SK-N-SH treated with all-trans-retinoic acid at 6 μM for 48 hours (cell line): ENCODE measurements around the gene TP53INP2.

Experiments
- ATAC-seq: fragments of 200-7000 bp; cut with Tn5 transposase; 3 replicates; pipeline ENCODE4 v1.9.1; 2020; ENCODE audit warnings: mild to moderate bottlenecking, moderate library complexity
- ARNTL ChIP-seq: fragments of 450-650 bp; formaldehyde crosslinking; IDR thresholded peaks from 2 replicates; pipeline ENCODE4 v1.5.0; 2020; ENCODE audit warnings: low read depth, mild to moderate bottlenecking, moderate library complexity, borderline replicate concordance
- BACH2 ChIP-seq: fragments of 250-450 bp; sonication (Bioruptor Pico); IDR thresholded peaks from 2 replicates; pipeline ENCODE4 v1.9.0; 2021; ENCODE audit warnings: mild to moderate bottlenecking, borderline replicate concordance
- CSDC2 ChIP-seq: fragments of 250-450 bp; sonication (Bioruptor Pico); IDR thresholded peaks from 2 replicates; pipeline ENCODE4 v1.5.0; 2020; ENCODE audit warnings: mild to moderate bottlenecking, moderate library complexity
- ESRRG ChIP-seq: fragments of 250-450 bp; sonication (Bioruptor Pico); IDR thresholded peaks from 2 replicates; pipeline ENCODE4 v1.6.1; 2021; ENCODE audit warnings: mild to moderate bottlenecking
- GLIS3 ChIP-seq: fragments of 250-450 bp; sonication (Bioruptor Pico); IDR thresholded peaks from 2 replicates; pipeline ENCODE4 v1.5.0; 2020; ENCODE audit warnings: mild to moderate bottlenecking, moderate library complexity
- ISL1 ChIP-seq: fragments of 250-450 bp; sonication (Bioruptor Pico); IDR thresholded peaks from 2 replicates; pipeline ENCODE4 v2.1.2; 2022; ENCODE audit warnings: mild to moderate bottlenecking, moderate library complexity
- OSR1 ChIP-seq: fragments of 250-450 bp; sonication (Bioruptor Pico); IDR thresholded peaks from 2 replicates; pipeline ENCODE4 v1.8.0; 2022; ENCODE audit warnings: moderate library complexity, mild to moderate bottlenecking, inconsistent platforms
- PPARA ChIP-seq: fragments of 250-450 bp; sonication (Bioruptor Pico); IDR thresholded peaks from 2 replicates; pipeline ENCODE4 v1.5.0; 2020; ENCODE audit warnings: mild to moderate bottlenecking, borderline replicate concordance
- RARB ChIP-seq: fragments of 250-450 bp; sonication (Bioruptor Pico); IDR thresholded peaks from 2 replicates; pipeline ENCODE4 v1.8.0; 2021; ENCODE audit warnings: mild to moderate bottlenecking, moderate library complexity
- SNAI2 ChIP-seq: fragments of 250-450 bp; sonication (Bioruptor Pico); IDR thresholded peaks from 2 replicates; pipeline ENCODE4 v1.5.0; 2020; ENCODE audit warnings: mild to moderate bottlenecking, moderate library complexity
- TCF4 ChIP-seq: fragments of 250-450 bp; sonication (Bioruptor Pico); IDR thresholded peaks from 2 replicates; pipeline ENCODE4 v1.8.0; 2021; ENCODE audit warnings: mild to moderate bottlenecking, moderate library complexity, borderline replicate concordance
- TOX ChIP-seq: fragments of 250-450 bp; sonication (Bioruptor Pico); IDR thresholded peaks from 2 replicates; pipeline ENCODE4 v1.8.0; 2021; ENCODE audit warnings: mild to moderate bottlenecking, moderate library complexity, borderline replicate concordance
- ZFP3 ChIP-seq: fragments of 250-450 bp; sonication (Bioruptor Pico); IDR thresholded peaks from 2 replicates; pipeline ENCODE4 v1.5.0; 2020; ENCODE audit warnings: mild to moderate bottlenecking, moderate library complexity
- ZFP30 ChIP-seq: fragments of 450-650 bp; formaldehyde crosslinking; IDR thresholded peaks from 2 replicates; pipeline ENCODE4 v1.5.0; 2022; ENCODE audit warnings: mild to moderate bottlenecking, moderate library complexity
- ZNF565 ChIP-seq: fragments of 450-650 bp; formaldehyde crosslinking; conservative IDR thresholded peaks from 2 replicates; pipeline ENCODE4 v1.5.0; 2020; ENCODE audit warnings: low read depth, mild to moderate bottlenecking, moderate library complexity
- ZNF70 ChIP-seq: fragments of 450-650 bp; formaldehyde crosslinking; IDR thresholded peaks from 2 replicates; pipeline ENCODE4 v1.5.0; 2020; ENCODE audit warnings: mild to moderate bottlenecking, moderate library complexity
- ZNF8 ChIP-seq: fragments of 450-650 bp; formaldehyde crosslinking; IDR thresholded peaks from 2 replicates; pipeline ENCODE4 v1.5.0; 2020; ENCODE audit warnings: mild to moderate bottlenecking, moderate library complexity
- TF ChIP-seq, protein P1 (sequence below): fragments of 250-450 bp; sonication (Bioruptor Pico); IDR thresholded peaks from 2 replicates; pipeline ENCODE4 v1.5.1; 2021; ENCODE audit warnings: mild to moderate bottlenecking, moderate library complexity
- TF ChIP-seq, protein P2 (sequence below): fragments of 250-450 bp; sonication (Bioruptor Pico); IDR thresholded peaks from 2 replicates; pipeline ENCODE4 v1.8.0; 2020; ENCODE audit warnings: mild to moderate bottlenecking, moderate library complexity, borderline replicate concordance
- TF ChIP-seq, protein P3 (sequence below): fragments of 250-450 bp; sonication (Bioruptor Pico); IDR thresholded peaks from 2 replicates; pipeline ENCODE4 v1.5.1; 2020; ENCODE audit warnings: low read depth, mild to moderate bottlenecking, moderate library complexity
- TF ChIP-seq, protein P4 (sequence below): fragments of 250-450 bp; sonication (Bioruptor Pico); IDR thresholded peaks from 2 replicates; pipeline ENCODE4 v1.5.0; 2020; ENCODE audit warnings: mild to moderate bottlenecking, moderate library complexity

The TP53INP2 gene

DNA sequence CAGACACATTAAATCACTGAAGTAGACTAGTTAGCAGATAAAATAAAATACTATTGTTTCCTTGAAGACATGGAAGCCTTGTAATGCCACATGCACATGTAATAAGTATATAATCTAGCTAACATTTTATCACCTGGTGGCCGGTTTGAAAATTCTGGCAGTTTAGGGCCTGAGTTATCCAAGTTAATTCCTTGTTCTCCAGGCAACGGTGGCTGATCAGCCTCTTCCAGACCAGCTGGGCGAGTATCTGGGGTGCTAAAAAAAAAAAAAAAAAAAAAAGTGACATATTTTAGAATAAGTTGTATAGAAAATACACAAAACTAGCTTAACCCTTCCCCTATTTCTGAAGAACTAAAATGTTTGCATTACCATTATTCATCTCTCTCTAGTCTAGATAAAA, 42.5 kb downstream of the TP53INP2 start:
- TF ChIP-seq TCF4 (CRISPR knock-in tag) (no peak), ZNF70 (CRISPR knock-in tag) (no peak), ZNF8 (CRISPR knock-in tag) (no peak), RARB (CRISPR knock-in tag) (no peak), BACH2 (CRISPR knock-in tag) (no peak), TOX (CRISPR knock-in tag) (no peak), CSDC2 (CRISPR knock-in tag) (no peak), ARNTL (CRISPR knock-in tag) (no peak), ZFP3 (CRISPR knock-in tag) (no peak), OSR1 (no peak), PPARA (CRISPR knock-in tag) (no peak), ZNF565 (CRISPR knock-in tag) (no peak), ZFP30 (CRISPR knock-in tag) (no peak), ESRRG (no peak), GLIS3 (no peak), SNAI2 (CRISPR knock-in tag) (no peak)
- TF ChIP-seq, protein P1, sequence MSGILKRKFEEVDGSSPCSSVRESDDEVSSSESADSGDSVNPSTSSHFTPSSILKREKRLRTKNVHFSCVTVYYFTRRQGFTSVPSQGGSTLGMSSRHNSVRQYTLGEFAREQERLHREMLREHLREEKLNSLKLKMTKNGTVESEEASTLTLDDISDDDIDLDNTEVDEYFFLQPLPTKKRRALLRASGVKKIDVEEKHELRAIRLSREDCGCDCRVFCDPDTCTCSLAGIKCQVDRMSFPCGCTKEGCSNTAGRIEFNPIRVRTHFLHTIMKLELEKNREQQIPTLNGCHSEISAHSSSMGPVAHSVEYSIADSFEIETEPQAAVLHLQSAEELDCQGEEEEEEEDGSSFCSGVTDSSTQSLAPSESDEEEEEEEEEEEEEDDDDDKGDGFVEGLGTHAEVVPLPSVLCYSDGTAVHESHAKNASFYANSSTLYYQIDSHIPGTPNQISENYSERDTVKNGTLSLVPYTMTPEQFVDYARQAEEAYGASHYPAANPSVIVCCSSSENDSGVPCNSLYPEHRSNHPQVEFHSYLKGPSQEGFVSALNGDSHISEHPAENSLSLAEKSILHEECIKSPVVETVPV (CRISPR knock-in tag) = no peak
- TF ChIP-seq, protein P2, sequence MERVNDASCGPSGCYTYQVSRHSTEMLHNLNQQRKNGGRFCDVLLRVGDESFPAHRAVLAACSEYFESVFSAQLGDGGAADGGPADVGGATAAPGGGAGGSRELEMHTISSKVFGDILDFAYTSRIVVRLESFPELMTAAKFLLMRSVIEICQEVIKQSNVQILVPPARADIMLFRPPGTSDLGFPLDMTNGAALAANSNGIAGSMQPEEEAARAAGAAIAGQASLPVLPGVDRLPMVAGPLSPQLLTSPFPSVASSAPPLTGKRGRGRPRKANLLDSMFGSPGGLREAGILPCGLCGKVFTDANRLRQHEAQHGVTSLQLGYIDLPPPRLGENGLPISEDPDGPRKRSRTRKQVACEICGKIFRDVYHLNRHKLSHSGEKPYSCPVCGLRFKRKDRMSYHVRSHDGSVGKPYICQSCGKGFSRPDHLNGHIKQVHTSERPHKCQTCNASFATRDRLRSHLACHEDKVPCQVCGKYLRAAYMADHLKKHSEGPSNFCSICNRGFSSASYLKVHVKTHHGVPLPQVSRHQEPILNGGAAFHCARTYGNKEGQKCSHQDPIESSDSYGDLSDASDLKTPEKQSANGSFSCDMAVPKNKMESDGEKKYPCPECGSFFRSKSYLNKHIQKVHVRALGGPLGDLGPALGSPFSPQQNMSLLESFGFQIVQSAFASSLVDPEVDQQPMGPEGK = no peak
- TF ChIP-seq, protein P3, sequence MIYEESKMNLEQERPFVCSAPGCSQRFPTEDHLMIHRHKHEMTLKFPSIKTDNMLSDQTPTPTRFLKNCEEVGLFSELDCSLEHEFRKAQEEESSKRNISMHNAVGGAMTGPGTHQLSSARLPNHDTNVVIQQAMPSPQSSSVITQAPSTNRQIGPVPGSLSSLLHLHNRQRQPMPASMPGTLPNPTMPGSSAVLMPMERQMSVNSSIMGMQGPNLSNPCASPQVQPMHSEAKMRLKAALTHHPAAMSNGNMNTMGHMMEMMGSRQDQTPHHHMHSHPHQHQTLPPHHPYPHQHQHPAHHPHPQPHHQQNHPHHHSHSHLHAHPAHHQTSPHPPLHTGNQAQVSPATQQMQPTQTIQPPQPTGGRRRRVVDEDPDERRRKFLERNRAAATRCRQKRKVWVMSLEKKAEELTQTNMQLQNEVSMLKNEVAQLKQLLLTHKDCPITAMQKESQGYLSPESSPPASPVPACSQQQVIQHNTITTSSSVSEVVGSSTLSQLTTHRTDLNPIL (CRISPR knock-in tag) = no peak
- no peak for ATAC-seq

- no peak for ATAC-seq
- TF ChIP-seq GLIS3 (no peak), ARNTL (CRISPR knock-in tag) (no peak), TOX (CRISPR knock-in tag) (no peak), ZNF565 (CRISPR knock-in tag) (no peak), RARB (CRISPR knock-in tag) (no peak), ZFP3 (CRISPR knock-in tag) (no peak), PPARA (CRISPR knock-in tag) (no peak), ZNF70 (CRISPR knock-in tag) (no peak), TCF4 (CRISPR knock-in tag) (no peak), CSDC2 (CRISPR knock-in tag) (no peak)
- TF ChIP-seq, protein P3 (CRISPR knock-in tag) = no peak
- TF ChIP-seq, all 23 proteins: peak for 0
Observed at GRCh38 chr20:34747479-34747878, 43.3 kb downstream of the TP53INP2 start.

GRCh38 chr20:34748709-34749108, 44.6 kb downstream of the TP53INP2 start:
- TF ChIP-seq, protein P3 (CRISPR knock-in tag) = no peak
- no peak for TF ChIP-seq GLIS3
- TF ChIP-seq ARNTL (CRISPR knock-in tag) = no peak
- TF ChIP-seq, protein P4, sequence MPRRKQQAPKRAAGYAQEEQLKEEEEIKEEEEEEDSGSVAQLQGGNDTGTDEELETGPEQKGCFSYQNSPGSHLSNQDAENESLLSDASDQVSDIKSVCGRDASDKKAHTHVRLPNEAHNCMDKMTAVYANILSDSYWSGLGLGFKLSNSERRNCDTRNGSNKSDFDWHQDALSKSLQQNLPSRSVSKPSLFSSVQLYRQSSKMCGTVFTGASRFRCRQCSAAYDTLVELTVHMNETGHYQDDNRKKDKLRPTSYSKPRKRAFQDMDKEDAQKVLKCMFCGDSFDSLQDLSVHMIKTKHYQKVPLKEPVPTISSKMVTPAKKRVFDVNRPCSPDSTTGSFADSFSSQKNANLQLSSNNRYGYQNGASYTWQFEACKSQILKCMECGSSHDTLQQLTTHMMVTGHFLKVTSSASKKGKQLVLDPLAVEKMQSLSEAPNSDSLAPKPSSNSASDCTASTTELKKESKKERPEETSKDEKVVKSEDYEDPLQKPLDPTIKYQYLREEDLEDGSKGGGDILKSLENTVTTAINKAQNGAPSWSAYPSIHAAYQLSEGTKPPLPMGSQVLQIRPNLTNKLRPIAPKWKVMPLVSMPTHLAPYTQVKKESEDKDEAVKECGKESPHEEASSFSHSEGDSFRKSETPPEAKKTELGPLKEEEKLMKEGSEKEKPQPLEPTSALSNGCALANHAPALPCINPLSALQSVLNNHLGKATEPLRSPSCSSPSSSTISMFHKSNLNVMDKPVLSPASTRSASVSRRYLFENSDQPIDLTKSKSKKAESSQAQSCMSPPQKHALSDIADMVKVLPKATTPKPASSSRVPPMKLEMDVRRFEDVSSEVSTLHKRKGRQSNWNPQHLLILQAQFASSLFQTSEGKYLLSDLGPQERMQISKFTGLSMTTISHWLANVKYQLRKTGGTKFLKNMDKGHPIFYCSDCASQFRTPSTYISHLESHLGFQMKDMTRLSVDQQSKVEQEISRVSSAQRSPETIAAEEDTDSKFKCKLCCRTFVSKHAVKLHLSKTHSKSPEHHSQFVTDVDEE (CRISPR knock-in tag) = no peak
- TF ChIP-seq ISL1 (CRISPR knock-in tag) = no peak
- no peak for TF ChIP-seq OSR1
- no peak for TF ChIP-seq CSDC2 (CRISPR knock-in tag)
- TF ChIP-seq, protein P1 (CRISPR knock-in tag) = no peak
- no peak for TF ChIP-seq ZNF565 (CRISPR knock-in tag)
- TF ChIP-seq ZNF70 (CRISPR knock-in tag) = no peak
- no peak for TF ChIP-seq RARB (CRISPR knock-in tag)
- TF ChIP-seq, protein P2 = no peak
- TF ChIP-seq SNAI2 (CRISPR knock-in tag) = no peak
- TF ChIP-seq PPARA (CRISPR knock-in tag) = no peak
- ATAC-seq = no peak
